Articular chondrocyte of knee joint (primary cell): Measurements from ENCODE around the gene SSU72. TPM values are rescaled to one million over a fixed set of nuclear protein-coding genes. Genes with fewer than 3 reads are reported as not detected.

ENCODE experiments used
- total RNA-seq: library from RNA; depleted of rRNA; stranded (reverse); fragments of >200 nt; gene quantifications from 2 replicates; pipeline ENCODE4 v1.2.3, GENCODE V29; 2012

Gene SSU72
- 54.5 TPM in 2 replicates for total RNA-seq

DNA sequence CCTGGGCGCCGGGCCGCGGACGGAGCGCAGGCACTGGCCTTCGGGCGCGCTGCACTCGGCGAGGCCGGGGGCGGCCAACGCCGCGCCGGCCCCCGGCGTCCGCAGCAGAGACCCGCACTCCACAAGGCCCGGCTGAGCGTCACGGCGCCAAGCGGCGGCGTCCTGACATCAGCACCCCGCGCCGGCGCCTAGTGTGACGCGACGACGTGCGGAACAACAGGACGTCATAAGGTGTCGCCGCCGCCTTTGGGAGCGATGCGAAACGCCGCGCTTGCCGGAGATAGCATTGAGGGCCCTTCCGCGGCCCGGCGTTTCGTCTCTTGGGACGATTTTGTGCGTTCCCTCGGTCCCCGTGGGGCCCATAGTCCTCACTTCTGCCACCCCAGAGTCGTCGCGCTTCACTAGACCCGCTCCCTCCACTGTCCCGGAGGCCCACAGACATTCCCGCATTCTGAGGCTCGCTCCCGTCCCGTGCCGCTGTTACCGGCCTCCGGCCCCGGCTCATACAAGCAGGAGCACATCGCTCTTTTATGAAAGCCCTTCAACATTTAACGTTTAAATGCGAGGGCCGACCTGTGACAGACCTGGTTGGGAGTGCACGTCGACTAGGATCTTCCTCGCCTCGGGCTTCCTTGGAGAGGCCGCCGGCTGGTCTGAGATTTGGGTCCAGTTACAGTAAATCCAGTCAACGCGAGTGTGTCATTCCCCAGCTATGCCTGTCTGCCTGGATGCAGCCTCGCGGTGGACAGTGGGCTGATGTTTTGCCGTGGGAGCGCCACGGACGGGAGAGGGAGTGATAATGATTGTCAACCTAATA, at the start of gene SSU72:
Gene SSU72 (minus strand): TSS at position 143 of the 817 bp plus-strand sequence. CDS start 306 bp downstream, outside the sequence.

DNA sequence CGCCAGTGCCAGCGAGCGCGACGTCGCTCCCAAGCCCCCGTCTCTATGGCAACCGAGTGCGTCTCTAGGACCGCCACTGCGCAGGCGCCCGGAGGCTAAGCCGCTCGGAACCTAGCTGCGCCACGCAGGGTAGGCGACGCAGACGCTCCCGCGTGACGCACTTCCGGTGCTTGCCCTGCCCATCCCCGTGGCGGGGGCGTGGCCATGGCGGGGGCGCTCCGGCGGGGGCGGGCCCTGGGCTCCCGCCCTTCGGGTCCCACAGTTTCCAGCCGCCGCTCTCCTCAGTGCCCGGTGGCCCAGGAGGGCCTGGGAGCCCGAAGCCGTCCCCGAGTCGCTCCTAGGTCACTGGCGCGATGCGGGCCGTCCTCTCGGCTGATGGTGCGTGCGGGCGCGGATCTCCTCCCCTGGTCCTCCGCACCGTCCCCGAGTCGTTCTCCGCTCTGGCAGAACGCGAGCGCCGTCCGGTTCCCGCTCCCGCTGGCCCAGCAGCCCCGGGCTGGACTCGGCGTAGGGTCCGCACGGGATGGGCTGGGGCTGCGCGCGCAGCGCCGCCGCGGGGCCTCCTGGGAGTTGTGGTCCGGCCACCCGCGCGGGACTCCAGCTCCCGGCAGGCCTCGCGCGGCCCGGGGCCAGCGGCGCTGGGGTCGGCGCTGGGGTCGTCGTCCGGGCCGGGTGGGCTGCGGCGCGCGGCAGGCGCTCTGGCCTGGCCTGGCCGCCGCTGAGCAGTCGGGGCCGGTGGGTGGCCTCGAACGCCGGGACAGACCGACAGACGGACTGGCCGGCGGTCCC, 40.8 kb upstream of the SSU72 start, which contains the start of gene MIB2:
Gene MIB2 (plus strand): TSS at position 245 of the 789 bp plus-strand sequence. CDS start 7,953 bp downstream, outside the sequence.

DNA sequence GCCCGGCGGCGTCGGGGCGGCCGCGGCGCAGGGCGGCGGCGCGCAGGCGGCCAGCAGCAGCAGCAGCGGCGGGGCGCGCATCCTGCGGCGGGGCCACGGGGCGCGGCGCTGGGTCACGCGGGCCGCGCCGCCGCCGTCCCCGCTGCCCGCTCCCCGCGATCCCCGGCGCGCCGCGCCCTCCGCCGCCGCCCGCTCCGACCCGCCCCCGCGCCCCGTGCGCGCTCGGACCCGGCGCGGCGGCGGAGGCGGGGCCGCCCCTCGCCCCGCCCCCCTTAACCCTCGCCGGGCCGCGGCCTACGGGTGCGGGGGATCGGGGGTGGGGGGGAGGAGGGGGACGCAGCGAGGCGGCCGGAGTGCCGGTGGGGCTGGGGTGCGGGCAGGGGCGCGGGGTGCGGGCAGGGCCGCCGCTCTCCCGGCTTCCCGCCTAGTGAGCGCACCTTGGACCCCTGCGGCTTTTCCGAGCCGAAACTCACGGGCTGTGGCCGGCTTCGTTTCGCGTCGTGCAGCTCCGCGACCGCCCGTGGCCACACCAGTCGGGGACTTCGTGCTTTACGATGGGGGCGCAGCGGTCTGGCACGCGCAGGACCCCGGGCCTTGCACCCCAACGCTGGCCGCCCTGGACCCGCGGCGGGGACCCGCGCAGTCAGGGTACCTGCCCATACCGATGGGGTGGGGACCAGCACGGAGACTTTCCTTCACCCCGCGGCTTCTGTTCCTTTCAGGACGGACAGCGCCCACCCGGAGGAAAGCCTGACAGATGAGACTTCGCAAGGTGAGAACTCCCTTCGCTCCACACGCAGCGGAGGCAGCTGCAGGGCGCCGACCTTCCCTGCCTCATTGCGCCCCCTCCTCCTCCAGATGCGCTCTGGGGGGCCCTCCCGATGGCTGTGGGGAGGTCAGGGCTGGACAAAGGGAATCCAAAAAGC, 25.5 kb upstream of the SSU72 start, which contains the start of gene FNDC10:
Gene FNDC10 (minus strand): TSS at position 201 of the 926 bp plus-strand sequence. CDS start 120 bp downstream, at position 81.

DNA sequence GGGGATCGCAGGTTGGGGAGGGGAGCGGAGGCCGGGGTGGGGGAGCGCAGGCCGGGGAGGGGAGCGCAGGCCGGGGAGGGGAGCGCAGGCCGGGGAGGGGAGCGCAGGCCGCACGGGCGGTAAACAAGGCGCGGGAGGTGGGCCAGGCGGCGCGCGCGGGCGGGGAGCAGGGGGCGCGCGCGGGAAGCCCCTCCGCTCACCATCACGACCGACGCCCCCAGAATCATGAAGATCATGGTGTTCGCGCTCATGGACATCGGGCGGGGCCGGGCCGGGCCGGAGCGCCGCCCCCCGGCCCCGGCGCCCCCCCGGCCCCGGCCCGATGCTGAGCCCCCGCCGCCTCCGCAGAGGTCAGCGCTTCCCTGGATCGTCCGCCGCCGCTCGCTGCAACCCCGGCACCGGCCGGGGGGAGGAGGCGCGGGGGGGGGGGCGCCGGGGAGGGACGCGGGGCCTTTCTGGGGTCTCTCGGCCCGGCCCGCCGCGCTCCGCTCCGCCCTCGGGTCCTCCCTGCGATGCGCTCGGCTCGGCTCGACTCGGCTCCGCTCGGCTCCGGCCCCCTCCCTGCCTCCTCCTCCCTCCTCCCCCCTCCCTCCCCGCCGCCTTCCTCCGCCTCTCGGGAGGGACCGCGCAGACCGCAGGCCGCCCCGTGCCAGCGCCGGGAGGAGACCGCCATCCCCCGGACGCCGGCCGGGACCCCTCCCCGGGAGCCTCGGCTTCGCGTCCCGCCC, 34.4 kb downstream of the SSU72 start, which contains the start of gene TMEM240:
Gene TMEM240 (minus strand): TSS at position 535 of the 728 bp plus-strand sequence. CDS start 278 bp downstream, at position 257.

DNA sequence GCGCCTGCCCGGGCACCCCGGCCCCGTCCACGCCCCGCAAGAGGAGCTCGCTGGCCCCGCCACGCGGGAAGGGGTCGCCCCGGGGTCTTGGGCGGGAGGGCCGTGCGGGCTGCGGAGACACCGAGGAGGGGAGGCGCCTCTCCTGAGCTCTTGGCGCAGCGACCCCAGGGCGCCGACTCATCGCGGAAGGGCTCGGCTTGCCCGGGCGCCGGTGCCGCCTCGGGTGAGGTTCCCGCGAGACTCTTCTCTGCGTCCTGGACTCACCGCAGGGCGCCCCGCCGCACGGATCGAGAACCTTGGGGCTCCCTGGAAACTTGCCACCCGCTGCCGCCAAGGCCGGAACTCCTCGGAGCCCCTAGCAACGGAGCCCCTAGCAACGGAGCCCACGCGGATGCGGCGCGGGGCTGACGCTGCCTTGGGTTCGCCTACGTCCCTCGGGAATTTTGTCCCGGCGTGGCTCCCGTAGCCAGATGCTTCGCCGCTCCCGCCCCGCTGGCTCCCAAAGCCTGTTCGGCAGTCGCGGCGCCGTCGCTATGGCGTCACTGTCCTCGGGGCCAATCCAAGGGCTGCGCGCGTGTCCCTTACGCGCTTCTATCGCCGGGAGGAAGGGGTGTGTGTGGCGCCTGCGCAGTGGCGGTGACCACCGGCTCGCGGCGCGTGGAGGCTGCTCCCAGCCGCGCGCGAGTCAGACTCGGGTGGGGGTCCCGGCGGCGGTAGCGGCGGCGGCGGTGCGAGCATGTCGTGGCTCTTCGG, 63.0 kb downstream of the SSU72 start, which contains the start of gene ATAD3A:
Gene ATAD3A (plus strand): TSS at position 630 of the 753 bp plus-strand sequence. CDS start 107 bp downstream, at position 737.

Other genes starting within 250 kb of the SSU72 start
- gene TAS1R3, start 243.6 kb downstream of the SSU72 start, total RNA-seq = under 0.01 and 0.22 TPM in 2 replicates
- 30.4 and 31.7 TPM in 2 replicates for gene DVL1, start 225.4 kb downstream of the SSU72 start, total RNA-seq
- 507 and 540 TPM in 2 replicates for gene MXRA8, start 216.3 kb downstream of the SSU72 start, total RNA-seq
- gene AURKAIP1, start 199.7 kb downstream of the SSU72 start, total RNA-seq = 60.2 and 63.8 TPM in 2 replicates
- gene CCNL2, start 175.5 kb downstream of the SSU72 start, total RNA-seq = 111 and 123 TPM in 2 replicates
- gene MRPL20, start 167.6 kb downstream of the SSU72 start, total RNA-seq = 96.8 and 105 TPM in 2 replicates
- 1.7 and 2.9 TPM in 2 replicates for gene ANKRD65, start 153.6 kb downstream of the SSU72 start, total RNA-seq
- 2.6 and 4.1 TPM in 2 replicates for gene VWA1, start 139.2 kb downstream of the SSU72 start, total RNA-seq
- under 0.01 and 0.13 TPM in 2 replicates for gene ATAD3C, start 125.2 kb downstream of the SSU72 start, total RNA-seq
- gene ATAD3B, start 103.1 kb downstream of the SSU72 start, total RNA-seq = 5.4 and 8.6 TPM in 2 replicates
- 7.9 and 21.6 TPM in 2 replicates for gene ATAD3A, start 62.7 kb downstream of the SSU72 start, total RNA-seq
- 2.2 and 3.2 TPM in 2 replicates for gene TMEM240, start 34.2 kb downstream of the SSU72 start, total RNA-seq
- gene FNDC10, start 25.3 kb upstream of the SSU72 start, total RNA-seq = 2.1 and 3.1 TPM in 2 replicates
- 35.7 and 37.9 TPM in 2 replicates for gene MIB2, start 40.6 kb upstream of the SSU72 start, total RNA-seq
- gene MMP23B, start 57.3 kb upstream of the SSU72 start, total RNA-seq = 0.52 TPM in 1 of 2 replicates, not detected in the other
- gene CDK11B, start 84.1 kb upstream of the SSU72 start, total RNA-seq = 8.2 and 8.5 TPM in 2 replicates
- gene SLC35E2B, start 117.9 kb upstream of the SSU72 start, total RNA-seq = 32.3 and 39.0 TPM in 2 replicates
- 7.5 and 19.1 TPM in 2 replicates for gene CDK11A, start 149.5 kb upstream of the SSU72 start, total RNA-seq
- gene NADK, start 203.6 kb upstream of the SSU72 start, total RNA-seq = 39.5 and 47.7 TPM in 2 replicates